GM12878 (cell line): Measurements from ENCODE around the gene RHOBTB1. TPM values are rescaled to one million over a fixed set of nuclear protein-coding genes. Genes with fewer than 3 reads are reported as not detected.

ENCODE experiments used
- ATAC-seq: fragments of 200-7000 bp; cut with Tn5 transposase; 3 replicates; pipeline ENCODE4 v1.9.1; 2020; ENCODE audit warnings: mild to moderate bottlenecking, moderate library complexity
- BruUV-seq: library from RNA; stranded (reverse); fragments of 400-500 nt; replicated peaks from 2 replicates; lab custom pipeline; 2021; lab: Mats Ljungman, UMichigan
- CTCF ChIA-PET: fragments of 300-600 bp; sonication (Branson Sonifier 250); formaldehyde crosslinking; extraction: SDS; loops from one replicate; lab custom pipeline; 2021; ENCODE audit warnings: inconsistent platforms; lab: Yijun Ruan, JAX
- POLR2A ChIA-PET: fragments of 350-600 bp; formaldehyde crosslinking; extraction: SDS; loops from one replicate; lab custom pipeline; 2021; ENCODE audit warnings: inconsistent platforms; lab: Charles Lee
- RAD21 ChIA-PET: fragments of 300-600 bp; sonication (Branson Sonifier 250); formaldehyde crosslinking; loops from one replicate; lab custom pipeline; 2023; ENCODE audit warnings: antibody characterized with exemption; ENCODE audit not compliant: unreplicated experiment; lab: Charles Lee
- SMC1A ChIA-PET: fragments of 300-600 bp; sonication (Branson Sonifier 250); formaldehyde crosslinking; loops from one replicate; lab custom pipeline; 2023; ENCODE audit not compliant: unreplicated experiment, uncharacterized antibody; lab: Charles Lee
- DNase-seq: peaks from one replicate; pipeline ENCODE4 v3.0.0-alpha.2; 2011; ENCODE audit warnings: low read depth, low spot score
- FAIRE-seq: peaks from 3 replicates; lab custom pipeline; 2011; peaks lifted over from hg19 to GRCh38; lab: Jason Lieb, UNC
- H2AFZ ChIP-seq: 2 replicates; pipeline ENCODE4 v1.6.0; 2011; ENCODE audit warnings: low read depth, low read length, control low read depth; ENCODE audit not compliant: control insufficient read depth
- H3K27ac ChIP-seq: 2 replicates; pipeline ENCODE4 v1.5.1; 2011; ENCODE audit warnings: control low read depth; ENCODE audit not compliant: control insufficient read depth, insufficient read depth
- H3K27me3 ChIP-seq, 2 experiments: replicated peaks in 1 of 2; 2 replicates each; pipeline versions ENCODE4 v1.6.0 to v1.6.1; 2011; ENCODE audit warnings: low read length in 1 of 2; ENCODE audit not compliant: control insufficient read depth in 2 of 2, insufficient read depth in 2 of 2
- H3K36me3 ChIP-seq, 2 experiments: 2 replicates each; pipeline ENCODE4 v1.5.1; 2011; ENCODE audit warnings: low read length in 1 of 2; ENCODE audit not compliant: control insufficient read depth in 2 of 2, insufficient read depth in 2 of 2
- H3K4me1 ChIP-seq: 2 replicates; pipeline ENCODE4 v1.6.1; 2011; ENCODE audit warnings: mild to moderate bottlenecking, low read length, moderate library complexity, mixed read lengths; ENCODE audit not compliant: control insufficient read depth, insufficient read depth
- H3K4me2 ChIP-seq: 2 replicates; pipeline ENCODE4 v1.6.0; 2011; ENCODE audit warnings: control low read depth; ENCODE audit not compliant: control insufficient read depth, insufficient read depth
- H3K4me3 ChIP-seq: fragments of 200-600 bp; sonication (generic); 2 replicates; pipeline ENCODE4 v1.5.1; 2016
- H3K79me2 ChIP-seq: 2 replicates; pipeline ENCODE4 v1.6.0; 2011; ENCODE audit warnings: low read length; ENCODE audit not compliant: control insufficient read depth, insufficient read depth
- H3K9ac ChIP-seq: 2 replicates; pipeline ENCODE4 v1.8.0; 2011; ENCODE audit warnings: low read length, control low read depth, mixed read lengths; ENCODE audit not compliant: control insufficient read depth, insufficient read depth
- H3K9me3 ChIP-seq: replicated peaks from 3 replicates; pipeline ENCODE4 v1.5.1; 2011; ENCODE audit warnings: mild to moderate bottlenecking, low read length; ENCODE audit not compliant: control insufficient read depth, insufficient read depth
- H4K20me1 ChIP-seq: 2 replicates; pipeline ENCODE4 v1.6.0; 2011; ENCODE audit not compliant: control insufficient read depth, insufficient read depth
- BCL11A ChIP-seq: IDR thresholded peaks from 2 replicates; pipeline ENCODE4 v1.6.1; 2011; ENCODE audit warnings: low read depth, low read length
- CEBPB ChIP-seq, 2 experiments: fragments of 150-350 bp in 1 of 2; IDR thresholded peaks; 2 replicates each; pipeline ENCODE4 v1.6.1; 2012 to 2014; ENCODE audit warnings: low read depth in 2 of 2, low read length in 2 of 2, borderline replicate concordance in 1 of 2, inconsistent platforms in 1 of 2
- CHD4 ChIP-seq: fragments of 200-600 bp; sonication (generic); IDR thresholded peaks from 2 replicates; pipeline ENCODE4 v1.6.1; 2016; ENCODE audit warnings: mild to moderate bottlenecking
- CREB1 ChIP-seq: IDR thresholded peaks from 2 replicates; pipeline ENCODE4 v1.6.1; 2012; ENCODE audit warnings: low read depth, mild to moderate bottlenecking, inconsistent platforms
- EGR1 ChIP-seq, 2 experiments: IDR thresholded peaks; 1 replicate in 1 of 2; 2 replicates in 1 of 2; pipeline ENCODE4 v1.6.1; 2011 to 2012; ENCODE audit warnings: low read depth in 2 of 2, low read length in 2 of 2, borderline replicate concordance in 1 of 2, mild to moderate bottlenecking in 1 of 2, moderate library complexity in 1 of 2
- GABPA ChIP-seq: IDR thresholded peaks from 2 replicates; pipeline ENCODE4 v1.6.1; 2014; ENCODE audit warnings: antibody characterized with exemption, low read depth, mild to moderate bottlenecking, inconsistent platforms
- IRF4 ChIP-seq: IDR thresholded peaks from 2 replicates; pipeline ENCODE4 v1.6.1; 2011; ENCODE audit warnings: low read depth, low read length
- MYC ChIP-seq: IDR thresholded peaks from 2 replicates; pipeline ENCODE4 v1.6.1; 2011; ENCODE audit warnings: mild to moderate bottlenecking, low read length, moderate library complexity, inconsistent platforms; ENCODE audit not compliant: insufficient read depth, insufficient replicate concordance, insufficient read length, severe bottlenecking
- NFXL1 ChIP-seq: fragments of 450-650 bp; IDR thresholded peaks from 2 replicates; pipeline ENCODE4 v1.6.1; 2017; ENCODE audit warnings: antibody characterized with exemption, mild to moderate bottlenecking, borderline replicate concordance
- NKRF ChIP-seq: fragments of 450-650 bp; conservative IDR thresholded peaks from 2 replicates; pipeline ENCODE4 v1.6.1; 2017; ENCODE audit warnings: mild to moderate bottlenecking, moderate library complexity
- RB1 ChIP-seq: fragments of 450-650 bp; formaldehyde crosslinking; IDR thresholded peaks from 2 replicates; pipeline ENCODE4 v1.6.1; 2017; ENCODE audit warnings: mild to moderate bottlenecking, borderline replicate concordance
- SIN3A ChIP-seq: IDR thresholded peaks from 2 replicates; pipeline ENCODE4 v1.6.1; 2012; ENCODE audit warnings: low read depth, low read length, improper control_type of control experiment
- SREBF1 ChIP-seq: IDR thresholded peaks from 2 replicates; pipeline ENCODE4 v1.6.1; 2012; ENCODE audit warnings: mild to moderate bottlenecking, low read length
- STAT3 ChIP-seq: IDR thresholded peaks from 2 replicates; pipeline ENCODE4 v1.6.1; 2011; ENCODE audit warnings: low read depth, low read length, improper control_type of control experiment
- USF2 ChIP-seq: IDR thresholded peaks from 2 replicates; pipeline ENCODE4 v1.6.1; 2011; ENCODE audit warnings: low read depth, low read length, improper control_type of control experiment, borderline replicate concordance
- ZNF687 ChIP-seq: fragments of 450-650 bp; IDR thresholded peaks from 2 replicates; pipeline ENCODE4 v1.6.1; 2017; ENCODE audit warnings: mild to moderate bottlenecking, moderate library complexity
- WGBS: methylation state at CpG from one replicate; pipeline ENCODE4 v1.1.6; 2016; ENCODE audit warnings: low lambda C conversion rate; ENCODE audit not compliant: insufficient replicate concordance, insufficient coverage; ENCODE audit errors: missing lambda C conversion rate; 5-methylcytosine and 5-hydroxymethylcytosine counted together
- in situ Hi-C: fragments of 300-500 bp; cut with MboI; formaldehyde crosslinking; loops from 9 replicates; pipeline ENCODE4 v1.14.3; 2018; ENCODE audit warnings: mixed read lengths
- intact Hi-C: fragments of 100-400 bp; cut with micrococcal nuclease; formaldehyde crosslinking; loops from one replicate; pipeline ENCODE4 v1.14.2; 2022; ENCODE audit not compliant: unreplicated experiment
- polyA plus RNA-seq, 11 experiments: library from polyadenylated mRNA; depleted of rRNA in 4 of 11; unstranded in 6 of 11; stranded (reverse) in 5 of 11; fragments of >200 nt; fragmentation: Nextera tagmentation in 4 of 11; fragmentation: Illumina TruSeq in 1 of 11; extraction: Ambion mirVana in 4 of 11; extraction: Trizol in 1 of 11; gene quantifications; 1 replicate in 1 of 11; 2 replicates in 10 of 11; pipeline versions ENCODE4 v1.2.1 to v1.2.3, GENCODE V29; 2011 to 2016; ENCODE audit warnings: inconsistent platforms in 2 of 11, missing spikeins in 2 of 11, low read depth in 1 of 11
- total RNA-seq, 4 experiments: library from RNA; depleted of rRNA in 3 of 4; stranded (reverse); fragments of >200 nt in 3 of 4; fragmentation: Illumina TruSeq in 1 of 4; extraction: Trizol in 1 of 4; gene quantifications; 2 replicates each; pipeline versions ENCODE4 v1.2.1 to v1.2.3, GENCODE V29; 2013 to 2021

RHOBTB1 gene
- total and polyA plus RNA-seq, 10 of the 15 experiments (the other 5 are each of a cell fraction or from before 2014, with no cell fraction given), result not detected

- TF ChIP-seq GABPA (no peak), SREBF1 (no peak), IRF4 (no peak), NFXL1 (no peak), USF2 (no peak), ZNF687 (no peak)
Observed at GRCh38 chr10:60952067-60952845, 8.3 kb upstream of the RHOBTB1 start (continued).

GRCh38 chr10:60951272-60951724 is 7.3 kb upstream of the RHOBTB1 start:
- H3K4me2 ChIP-seq, result no peak overlapping the region
- H2AFZ ChIP-seq, result no peak overlapping the region
- in situ Hi-C loops, result no loop called here
- no peak overlapping the region for H3K9ac ChIP-seq
- no peak for FAIRE-seq
- no peak overlapping the region for H3K4me3 ChIP-seq
- POLR2A ChIA-PET, result no interaction called here
- no TSS peak for BruUV-seq
- peaks cover 3% of the 10 kb centered on the region; the same call in 1 of the 2 replicates for H3K4me1 ChIP-seq
- CTCF ChIA-PET, result interaction anchor here (0.9 to 1.2 kb wide), 3 partner anchors 11 to 132 kb away, joined by 3 read pairs; no protein-coding TSS in a partner anchor
- H3K27ac ChIP-seq, result no peak overlapping the region
- intact Hi-C loops, result no loop called here
- no peak for DNase-seq
- H3K36me3 ChIP-seq, result no peaks in the 10 kb centered on the region
- 61% methylated on average over 5 of the region's 5 CpGs for WGBS
- H4K20me1 ChIP-seq, result no peaks in the 10 kb centered on the region
- no peaks in the 10 kb centered on the region for H3K9me3 ChIP-seq
- SMC1A ChIA-PET, result interaction anchor here (1.6 kb wide), 1 partner anchor 336 kb away, joined by 3 read pairs; no protein-coding TSS in a partner anchor
- H3K79me2 ChIP-seq, result no peaks in the 10 kb centered on the region
- H3K27me3 ChIP-seq, result no peaks in the 10 kb centered on the region
- RAD21 ChIA-PET, result no interaction called here
- no peak for ATAC-seq
- no peak for TF ChIP-seq BCL11A
- no peak for TF ChIP-seq RB1
- TF ChIP-seq CEBPB (IDR thresholded peaks at IDR 0.05; ENCODE audit: borderline replicate concordance in 1 of 2, low read depth in 2 of 2, low read length in 2 of 2), result no peak
- no peak for TF ChIP-seq SIN3A
- no peak for TF ChIP-seq EGR1 (IDR thresholded peaks at IDR 0.05; ENCODE audit: borderline replicate concordance in 1 of 2, low read depth in 2 of 2, low read length in 2 of 2)
- no peak for TF ChIP-seq CHD4
- no peak for TF ChIP-seq STAT3
- TF ChIP-seq MYC, result no peak
- TF ChIP-seq CREB1, result no peak
- no peak for TF ChIP-seq NKRF
